ENCODE measurements around the gene SETD1A. TPM values are rescaled to one million over a fixed set of nuclear protein-coding genes. Genes with fewer than 3 reads are reported as not detected.
A peak's percentile ranks its signal among the peaks of the same experiment; 100 is the strongest.

Gene SETD1A
- total and polyA plus RNA-seq, 9 of the 15 experiments (the other 6 are each of a cell fraction or from before 2014, with no cell fraction given): 0.08 to 36.0 (median 4.2) TPM

DNA sequence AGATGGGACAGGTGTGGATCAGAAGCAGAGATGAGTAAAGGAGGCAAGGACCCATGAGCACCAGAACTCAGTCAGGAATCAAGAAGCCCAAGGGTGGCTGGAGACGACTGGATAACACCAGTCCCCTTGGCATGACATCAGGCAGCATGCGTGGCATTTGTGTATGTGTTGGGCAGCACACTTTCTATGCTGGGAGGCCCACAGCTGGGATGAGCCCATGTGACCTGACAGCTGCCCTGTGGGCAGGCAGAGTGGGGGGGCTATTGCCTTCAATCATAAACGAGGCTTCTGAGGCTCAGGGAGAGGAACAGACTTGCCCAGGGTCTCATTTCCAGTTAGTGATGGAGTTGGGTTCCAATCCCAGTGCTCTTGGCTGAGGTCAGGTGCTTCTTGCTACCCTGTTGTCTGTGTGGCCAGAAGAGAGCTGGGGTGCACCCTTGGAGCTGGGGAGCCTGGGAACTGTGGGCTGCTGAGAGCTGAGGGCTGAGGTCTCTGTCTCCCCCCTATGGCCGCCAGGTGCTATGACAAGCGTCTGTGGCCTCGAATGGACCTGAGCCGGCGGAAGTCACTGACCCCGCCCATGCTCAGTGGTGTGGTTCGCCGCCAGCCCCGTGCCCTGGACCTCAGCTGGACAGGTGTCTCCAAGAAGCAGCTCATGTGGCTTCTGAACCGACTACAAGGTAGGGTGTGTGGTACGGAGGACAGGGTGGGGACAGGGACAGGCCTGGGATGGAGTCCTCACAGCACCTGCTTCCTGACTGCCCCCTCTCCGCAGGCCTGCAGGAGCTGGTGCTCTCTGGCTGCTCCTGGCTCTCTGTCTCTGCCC, 15.7 kb upstream of the SETD1A start (continued):
- TF ChIP-seq, protein P1, sequence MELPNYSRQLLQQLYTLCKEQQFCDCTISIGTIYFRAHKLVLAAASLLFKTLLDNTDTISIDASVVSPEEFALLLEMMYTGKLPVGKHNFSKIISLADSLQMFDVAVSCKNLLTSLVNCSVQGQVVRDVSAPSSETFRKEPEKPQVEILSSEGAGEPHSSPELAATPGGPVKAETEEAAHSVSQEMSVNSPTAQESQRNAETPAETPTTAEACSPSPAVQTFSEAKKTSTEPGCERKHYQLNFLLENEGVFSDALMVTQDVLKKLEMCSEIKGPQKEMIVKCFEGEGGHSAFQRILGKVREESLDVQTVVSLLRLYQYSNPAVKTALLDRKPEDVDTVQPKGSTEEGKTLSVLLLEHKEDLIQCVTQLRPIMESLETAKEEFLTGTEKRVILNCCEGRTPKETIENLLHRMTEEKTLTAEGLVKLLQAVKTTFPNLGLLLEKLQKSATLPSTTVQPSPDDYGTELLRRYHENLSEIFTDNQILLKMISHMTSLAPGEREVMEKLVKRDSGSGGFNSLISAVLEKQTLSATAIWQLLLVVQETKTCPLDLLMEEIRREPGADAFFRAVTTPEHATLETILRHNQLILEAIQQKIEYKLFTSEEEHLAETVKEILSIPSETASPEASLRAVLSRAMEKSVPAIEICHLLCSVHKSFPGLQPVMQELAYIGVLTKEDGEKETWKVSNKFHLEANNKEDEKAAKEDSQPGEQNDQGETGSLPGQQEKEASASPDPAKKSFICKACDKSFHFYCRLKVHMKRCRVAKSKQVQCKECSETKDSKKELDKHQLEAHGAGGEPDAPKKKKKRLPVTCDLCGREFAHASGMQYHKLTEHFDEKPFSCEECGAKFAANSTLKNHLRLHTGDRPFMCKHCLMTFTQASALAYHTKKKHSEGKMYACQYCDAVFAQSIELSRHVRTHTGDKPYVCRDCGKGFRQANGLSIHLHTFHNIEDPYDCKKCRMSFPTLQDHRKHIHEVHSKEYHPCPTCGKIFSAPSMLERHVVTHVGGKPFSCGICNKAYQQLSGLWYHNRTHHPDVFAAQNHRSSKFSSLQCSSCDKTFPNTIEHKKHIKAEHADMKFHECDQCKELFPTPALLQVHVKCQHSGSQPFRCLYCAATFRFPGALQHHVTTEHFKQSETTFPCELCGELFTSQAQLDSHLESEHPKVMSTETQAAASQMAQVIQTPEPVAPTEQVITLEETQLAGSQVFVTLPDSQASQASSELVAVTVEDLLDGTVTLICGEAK (IDR thresholded peaks at IDR 0.05): no peak
- TF ChIP-seq, protein P1 (CRISPR knock-in tag; IDR thresholded peaks at IDR 0.05): no peak
- TF ChIP-seq CSDE1 (IDR thresholded peaks at IDR 0.05): no peak
- TF ChIP-seq ADNP (tag; IDR thresholded peaks at IDR 0.05): no peak
- TF ChIP-seq TEAD1 (CRISPR knock-in tag; IDR thresholded peaks at IDR 0.05): no peak
- no peak for TF ChIP-seq NCOA4 (IDR thresholded peaks at IDR 0.05; ENCODE audit: partially characterized antibody)
- TF ChIP-seq NCOA6 (IDR thresholded peaks at IDR 0.05): no peak
- TF ChIP-seq, protein P2, sequence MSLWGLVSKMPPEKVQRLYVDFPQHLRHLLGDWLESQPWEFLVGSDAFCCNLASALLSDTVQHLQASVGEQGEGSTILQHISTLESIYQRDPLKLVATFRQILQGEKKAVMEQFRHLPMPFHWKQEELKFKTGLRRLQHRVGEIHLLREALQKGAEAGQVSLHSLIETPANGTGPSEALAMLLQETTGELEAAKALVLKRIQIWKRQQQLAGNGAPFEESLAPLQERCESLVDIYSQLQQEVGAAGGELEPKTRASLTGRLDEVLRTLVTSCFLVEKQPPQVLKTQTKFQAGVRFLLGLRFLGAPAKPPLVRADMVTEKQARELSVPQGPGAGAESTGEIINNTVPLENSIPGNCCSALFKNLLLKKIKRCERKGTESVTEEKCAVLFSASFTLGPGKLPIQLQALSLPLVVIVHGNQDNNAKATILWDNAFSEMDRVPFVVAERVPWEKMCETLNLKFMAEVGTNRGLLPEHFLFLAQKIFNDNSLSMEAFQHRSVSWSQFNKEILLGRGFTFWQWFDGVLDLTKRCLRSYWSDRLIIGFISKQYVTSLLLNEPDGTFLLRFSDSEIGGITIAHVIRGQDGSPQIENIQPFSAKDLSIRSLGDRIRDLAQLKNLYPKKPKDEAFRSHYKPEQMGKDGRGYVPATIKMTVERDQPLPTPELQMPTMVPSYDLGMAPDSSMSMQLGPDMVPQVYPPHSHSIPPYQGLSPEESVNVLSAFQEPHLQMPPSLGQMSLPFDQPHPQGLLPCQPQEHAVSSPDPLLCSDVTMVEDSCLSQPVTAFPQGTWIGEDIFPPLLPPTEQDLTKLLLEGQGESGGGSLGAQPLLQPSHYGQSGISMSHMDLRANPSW (CRISPR knock-in tag; IDR thresholded peaks at IDR 0.05): no peak
- no peak for TF ChIP-seq DMBX1 (CRISPR knock-in tag; IDR thresholded peaks at IDR 0.05; ENCODE audit: borderline replicate concordance)
- TF ChIP-seq SMC3 (conservative IDR thresholded peaks at IDR 0.05; ENCODE audit: insufficient read depth, low read depth, low read length): peak; percentile 76
- TF ChIP-seq HEY1 (CRISPR knock-in tag; IDR thresholded peaks at IDR 0.05; ENCODE audit: borderline replicate concordance): no peak
- TF ChIP-seq ZFP30 (CRISPR knock-in tag; IDR thresholded peaks at IDR 0.05; ENCODE audit: borderline replicate concordance): no peak
- TF ChIP-seq POLR3G (IDR thresholded peaks at IDR 0.05; ENCODE audit: extremely low read depth, insufficient read length, insufficient replicate concordance): no peak
- TF ChIP-seq RFX7 (CRISPR knock-in tag; IDR thresholded peaks at IDR 0.05): no peak
- no peak for TF ChIP-seq KDM1A (IDR thresholded peaks at IDR 0.05)
- no peak for TF ChIP-seq TRIM24 (IDR thresholded peaks at IDR 0.05)
- no peak for TF ChIP-seq SNRNP70 (optimal IDR thresholded peaks at IDR 0.05; ENCODE audit: low read depth, low read length)
- TF ChIP-seq NR3C1 (CRISPR knock-in tag; IDR thresholded peaks at IDR 0.05): no peak
